IMR-90 (cell line): ENCODE results near the gene C1QTNF7. TPM values are rescaled to one million over a fixed set of nuclear protein-coding genes. Genes with fewer than 3 reads are reported as not detected.
A peak's percentile ranks its signal among the peaks of the same experiment; 100 is the strongest.

Source experiments
- ATAC-seq: fragments of 200-7000 bp; cut with Tn5 transposase; 2 replicates; pipeline ENCODE4 v1.9.1; 2020; ENCODE audit warnings: low read depth, mild to moderate bottlenecking, moderate library complexity
- BruUV-seq: library from RNA; stranded (reverse); fragments of 400-500 nt; replicated peaks from 2 replicates; lab custom pipeline; 2021; lab: Mats Ljungman, UMichigan
- CTCF ChIA-PET: fragments of 300-600 bp; formaldehyde crosslinking; extraction: SDS; loops from one replicate; lab custom pipeline; 2021; ENCODE audit warnings: antibody characterized with exemption; lab: Yijun Ruan, JAX
- POLR2A ChIA-PET: fragments of 300-600 bp; sonication (Branson Sonifier 250); formaldehyde crosslinking; loops from one replicate; lab custom pipeline; 2022; ENCODE audit warnings: antibody characterized with exemption; ENCODE audit not compliant: unreplicated experiment; lab: Charles Lee
- DNase-seq: peaks from one replicate; pipeline ENCODE4 v3.0.0; 2013
- H2AFZ ChIP-seq: replicated peaks from 2 replicates; pipeline ENCODE3; 2013; ENCODE audit warnings: low read length, mild to moderate bottlenecking; ENCODE audit not compliant: poor library complexity
- H2AK5ac ChIP-seq: 2 replicates; pipeline ENCODE4 v1.6.1; 2013; ENCODE audit warnings: low read depth, low read length, inconsistent platforms
- H2AK9ac ChIP-seq: replicated peaks from 2 replicates; pipeline ENCODE3; 2013; ENCODE audit warnings: mild to moderate bottlenecking, low read depth, low read length, moderate library complexity; ENCODE audit not compliant: poor library complexity
- H2BK120ac ChIP-seq: 2 replicates; pipeline ENCODE4 v1.6.1; 2013; ENCODE audit warnings: low read depth, low read length, inconsistent platforms
- H2BK15ac ChIP-seq: 3 replicates; pipeline ENCODE4 v1.6.1; 2013; ENCODE audit warnings: low read depth, low read length, inconsistent platforms
- H2BK20ac ChIP-seq: 2 replicates; pipeline ENCODE4 v1.6.1; 2013; ENCODE audit warnings: low read depth, mild to moderate bottlenecking, inconsistent platforms, low read length, moderate library complexity
- H2BK5ac ChIP-seq: 2 replicates; pipeline ENCODE4 v1.6.1; 2013; ENCODE audit warnings: mild to moderate bottlenecking, low read depth, low read length, inconsistent platforms; ENCODE audit not compliant: poor library complexity, severe bottlenecking
- H3K14ac ChIP-seq: replicated peaks from 2 replicates; pipeline ENCODE4 v1.6.1; 2013; ENCODE audit warnings: low read depth, low read length, inconsistent platforms
- H3K18ac ChIP-seq: 2 replicates; pipeline ENCODE4 v1.6.1; 2013; ENCODE audit warnings: low read depth, low read length, control low read depth
- H3K23ac ChIP-seq: 2 replicates; pipeline ENCODE4 v1.6.1; 2013; ENCODE audit warnings: low read depth, low read length, inconsistent platforms
- H3K27ac ChIP-seq: 2 replicates; pipeline ENCODE4 v1.5.1; 2013; ENCODE audit warnings: mild to moderate bottlenecking, control low read depth, low read length; ENCODE audit not compliant: insufficient read depth
- H3K27me3 ChIP-seq: 2 replicates; pipeline ENCODE4 v1.6.1; 2013; ENCODE audit warnings: low read length; ENCODE audit not compliant: control insufficient read depth, insufficient read depth
- H3K36me3 ChIP-seq: 2 replicates; pipeline ENCODE4 v1.6.1; 2013; ENCODE audit warnings: low read length, mixed read lengths; ENCODE audit not compliant: control insufficient read depth, insufficient read depth
- H3K4ac ChIP-seq: 2 replicates; pipeline ENCODE4 v1.6.1; 2013; ENCODE audit warnings: low read depth, low read length, inconsistent platforms
- H3K4me1 ChIP-seq: 2 replicates; pipeline ENCODE4 v1.6.1; 2013; ENCODE audit warnings: low read length, mixed read lengths; ENCODE audit not compliant: control insufficient read depth, insufficient read depth
- H3K4me2 ChIP-seq: 2 replicates; pipeline ENCODE4 v1.6.1; 2013; ENCODE audit warnings: low read depth, mild to moderate bottlenecking, control low read depth, low read length, moderate library complexity
- H3K4me3 ChIP-seq: 2 replicates; pipeline ENCODE4 v1.5.1; 2013; ENCODE audit warnings: low read depth, mild to moderate bottlenecking, control low read depth, low read length, moderate library complexity; ENCODE audit not compliant: insufficient read depth
- H3K56ac ChIP-seq: 2 replicates; pipeline ENCODE4 v1.6.1; 2013; ENCODE audit warnings: low read length, inconsistent platforms; ENCODE audit not compliant: insufficient read depth; ENCODE audit errors: extremely low read depth
- H3K79me1 ChIP-seq, 2 experiments: 2 replicates each; pipeline ENCODE4 v1.6.1; 2013; ENCODE audit warnings: low read length in 2 of 2, inconsistent platforms in 1 of 2, low read depth in 1 of 2
- H3K9ac ChIP-seq: 2 replicates; pipeline ENCODE4 v1.6.1; 2013; ENCODE audit warnings: low read depth, low read length, control low read depth
- H3K9me1 ChIP-seq: 2 replicates; pipeline ENCODE4 v1.6.1; 2013; ENCODE audit warnings: low read length, inconsistent platforms; ENCODE audit not compliant: insufficient read depth
- H3K9me3 ChIP-seq: 2 replicates; pipeline ENCODE4 v1.6.1; 2013; ENCODE audit warnings: low read length; ENCODE audit not compliant: control insufficient read depth, insufficient read depth
- H4K20me1 ChIP-seq: 2 replicates; pipeline ENCODE4 v1.6.1; 2013; ENCODE audit warnings: low read length, inconsistent platforms; ENCODE audit not compliant: insufficient read depth
- H4K5ac ChIP-seq: 2 replicates; pipeline ENCODE4 v1.6.1; 2013; ENCODE audit warnings: mild to moderate bottlenecking, low read depth, low read length, control low read depth
- H4K8ac ChIP-seq, 2 experiments: 2 replicates each; pipeline ENCODE4 v1.6.1; 2013; ENCODE audit warnings: low read depth in 2 of 2, low read length in 2 of 2, control low read depth in 1 of 2, inconsistent platforms in 1 of 2
- H4K91ac ChIP-seq: 2 replicates; pipeline ENCODE4 v1.6.1; 2013; ENCODE audit warnings: low read depth, low read length, inconsistent platforms; ENCODE audit not compliant: insufficient read depth
- BHLHE40 ChIP-seq: fragments of 150-350 bp; IDR thresholded peaks from 2 replicates; pipeline ENCODE4 v1.6.1; 2016; ENCODE audit warnings: mild to moderate bottlenecking, low read depth, low read length
- CEBPB ChIP-seq: IDR thresholded peaks from 2 replicates; pipeline ENCODE4 v1.6.1; 2012; ENCODE audit warnings: low read depth, low read length, improper control_type of control experiment
- CHD1 ChIP-seq: IDR thresholded peaks from 2 replicates; pipeline ENCODE4 v1.6.1; 2012; ENCODE audit warnings: low read depth, low read length, improper control_type of control experiment
- ELK1 ChIP-seq: fragments of 150-350 bp; IDR thresholded peaks from 2 replicates; pipeline ENCODE4 v1.6.1; 2016; ENCODE audit warnings: low read depth, mild to moderate bottlenecking, low read length, moderate library complexity, borderline replicate concordance
- FOS ChIP-seq: fragments of 150-350 bp; IDR thresholded peaks from 2 replicates; pipeline ENCODE4 v1.6.1; 2016; ENCODE audit warnings: low read depth, low read length
- MAFK ChIP-seq: IDR thresholded peaks from 2 replicates; pipeline ENCODE4 v1.6.1; 2012; ENCODE audit warnings: low read depth, low read length, improper control_type of control experiment
- MXI1 ChIP-seq: IDR thresholded peaks from 2 replicates; pipeline ENCODE4 v1.6.1; 2012; ENCODE audit warnings: low read depth, mild to moderate bottlenecking, low read length, moderate library complexity, borderline replicate concordance
- RAD21 ChIP-seq: IDR thresholded peaks from 2 replicates; pipeline ENCODE4 v1.6.1; 2012; ENCODE audit warnings: low read length, improper control_type of control experiment
- RFX5 ChIP-seq: IDR thresholded peaks from 2 replicates; pipeline ENCODE4 v1.8.0; 2012; ENCODE audit warnings: low read depth, mild to moderate bottlenecking, low read length, moderate library complexity
- SMC3 ChIP-seq: fragments of 150-350 bp; IDR thresholded peaks from 2 replicates; pipeline ENCODE4 v1.6.1; 2016; ENCODE audit warnings: low read depth, mild to moderate bottlenecking, antibody characterized with exemption, low read length, moderate library complexity
- WGBS, 2 experiments: methylation state at CpG; one replicate each; pipeline versions ENCODE4 v1.1.5 to v1.1.7; 2013; ENCODE audit warnings: missing lambda C conversion rate in 2 of 2; ENCODE audit not compliant: insufficient read length in 1 of 2; ENCODE audit errors: extremely low coverage in 2 of 2; 5-methylcytosine and 5-hydroxymethylcytosine counted together
- dilution Hi-C: fragments of 300-500 bp; cut with HindIII; formaldehyde crosslinking; loops from one replicate; pipeline ENCODE4 v1.14.3; 2018; ENCODE audit warnings: low sequenced_read_pairs; ENCODE audit not compliant: unreplicated experiment
- in situ Hi-C: fragments of 300-500 bp; cut with MboI; formaldehyde crosslinking; loops from 3 replicates; pipeline ENCODE4 v1.14.3; 2019; ENCODE audit warnings: low sequenced_read_pairs, inconsistent platforms, mixed read lengths
- intact Hi-C: fragments of 100-400 bp; cut with micrococcal nuclease; formaldehyde crosslinking; loops from 2 replicates; pipeline ENCODE4 v1.10.0; 2022
- polyA plus RNA-seq, 3 experiments: library from polyadenylated mRNA; depleted of rRNA; stranded (reverse); fragments of >200 nt; gene quantifications; 2 replicates each; pipeline ENCODE4 v1.2.3, GENCODE V29; 2012; ENCODE audit warnings: low replicate concordance in 1 of 3
- total RNA-seq: library from RNA; depleted of rRNA; stranded (reverse); fragments of >200 nt; gene quantifications from 2 replicates; pipeline ENCODE4 v1.2.3, GENCODE V29; 2012
- TF ChIP-seq, protein P1 (sequence below): fragments of 150-350 bp; IDR thresholded peaks from 2 replicates; pipeline ENCODE4 v1.6.1; 2017; ENCODE audit warnings: mild to moderate bottlenecking, antibody characterized with exemption, low read length, low read depth
- TF ChIP-seq, protein P2 (sequence below): conservative IDR thresholded peaks from 2 replicates; pipeline ENCODE4 v1.5.1; 2012; ENCODE audit warnings: mild to moderate bottlenecking, low read depth, low read length, improper control_type of control experiment

Gene C1QTNF7
- total and polyA plus RNA-seq, 2 of the 4 experiments (the other 2 are of a cell fraction) = 0.12 to 0.18 TPM

DNA sequence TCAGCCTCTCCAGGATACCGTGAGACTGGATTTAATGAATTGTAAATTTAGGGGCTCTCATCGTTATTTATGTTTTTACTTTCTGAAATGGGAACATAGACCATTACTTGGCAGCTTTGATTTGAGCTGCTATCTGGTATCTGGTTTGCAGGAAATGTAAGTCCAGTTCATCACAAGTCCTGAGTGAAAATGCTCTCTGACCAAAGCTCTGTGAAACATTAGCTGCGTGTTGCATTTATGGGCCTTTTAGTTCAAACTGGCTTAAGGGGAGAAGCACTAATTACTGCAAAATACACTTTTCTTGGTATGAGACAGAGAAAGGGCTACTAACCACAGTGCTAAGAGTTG lies 42.3 kb downstream of the C1QTNF7 start:
- Histone ChIP-seq H3K56ac (peak overlapping the region; percentile 45; the same call in 1 of the 2 replicates), H3K4me3 (peak overlapping the region; percentile 69), H2AK5ac (no peak overlapping the region), H3K27ac (peak overlapping the region; percentile 43; the same call in 1 of the 2 replicates), H2BK5ac (no peak overlapping the region), H2AFZ (peak overlapping the region; percentile 84), H3K9ac (peak overlapping the region; percentile 43), H3K23ac (peak overlapping the region; percentile 86), H3K4ac (peak overlapping the region; percentile 46; the same call in 1 of the 2 replicates), H3K14ac (peak overlapping the region; percentile 75), H3K27me3 (no peaks in the 10 kb centered on the region), H4K8ac (peak overlapping the region; percentile 14 to 65; a peak in 2 of 4 replicates), H2AK9ac (no peak overlapping the region), H3K4me1 (peaks cover 3% of the 10 kb centered on the region), H2BK20ac (no peak overlapping the region), H3K18ac (peak overlapping the region; percentile 96), H3K9me3 (no peaks in the 10 kb centered on the region), H3K4me2 (peak overlapping the region; percentile 80), H2BK120ac (peak overlapping the region; percentile 42), H2BK15ac (no peak overlapping the region), H4K91ac (peak overlapping the region; percentile 26; the same call in 1 of the 2 replicates), H3K36me3 (no peaks in the 10 kb centered on the region), H3K79me1 (no peaks in the 10 kb centered on the region), H4K20me1 (no peaks in the 10 kb centered on the region), H4K5ac (peak overlapping the region; percentile 92), H3K9me1 (no peaks in the 10 kb centered on the region)
- intact Hi-C loops = loop anchor here (10.0 kb wide), 1 partner anchor 755 kb away; the partner anchor contains the start of gene TAPT1
- peak; percentile 15 for DNase-seq
- BruUV-seq = no TSS peak
- POLR2A ChIA-PET = interaction anchor here (0.5 to 0.7 kb wide), 8 partner anchors 9 to 635 kb away, joined by 3 to 8 read pairs (median 4); no protein-coding TSS in a partner anchor
- in situ Hi-C loops = loop anchor here (10.0 to 25.0 kb wide), 6 partner anchors 335 to 1833 kb away; partner anchors contain the start of gene BOD1L1
- dilution Hi-C loops = no loop called here
- ATAC-seq = peak; percentile 47
- no CpG with 5 or more reads among the region's 3 CpGs for WGBS, 2 experiments
- no peak for TF ChIP-seq MXI1
- no peak for TF ChIP-seq RFX5
- TF ChIP-seq BHLHE40 = no peak
- TF ChIP-seq MAFK = no peak
- no peak for TF ChIP-seq FOS
- TF ChIP-seq, protein P1, sequence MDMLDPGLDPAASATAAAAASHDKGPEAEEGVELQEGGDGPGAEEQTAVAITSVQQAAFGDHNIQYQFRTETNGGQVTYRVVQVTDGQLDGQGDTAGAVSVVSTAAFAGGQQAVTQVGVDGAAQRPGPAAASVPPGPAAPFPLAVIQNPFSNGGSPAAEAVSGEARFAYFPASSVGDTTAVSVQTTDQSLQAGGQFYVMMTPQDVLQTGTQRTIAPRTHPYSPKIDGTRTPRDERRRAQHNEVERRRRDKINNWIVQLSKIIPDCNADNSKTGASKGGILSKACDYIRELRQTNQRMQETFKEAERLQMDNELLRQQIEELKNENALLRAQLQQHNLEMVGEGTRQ = no peak
- TF ChIP-seq, protein P2, sequence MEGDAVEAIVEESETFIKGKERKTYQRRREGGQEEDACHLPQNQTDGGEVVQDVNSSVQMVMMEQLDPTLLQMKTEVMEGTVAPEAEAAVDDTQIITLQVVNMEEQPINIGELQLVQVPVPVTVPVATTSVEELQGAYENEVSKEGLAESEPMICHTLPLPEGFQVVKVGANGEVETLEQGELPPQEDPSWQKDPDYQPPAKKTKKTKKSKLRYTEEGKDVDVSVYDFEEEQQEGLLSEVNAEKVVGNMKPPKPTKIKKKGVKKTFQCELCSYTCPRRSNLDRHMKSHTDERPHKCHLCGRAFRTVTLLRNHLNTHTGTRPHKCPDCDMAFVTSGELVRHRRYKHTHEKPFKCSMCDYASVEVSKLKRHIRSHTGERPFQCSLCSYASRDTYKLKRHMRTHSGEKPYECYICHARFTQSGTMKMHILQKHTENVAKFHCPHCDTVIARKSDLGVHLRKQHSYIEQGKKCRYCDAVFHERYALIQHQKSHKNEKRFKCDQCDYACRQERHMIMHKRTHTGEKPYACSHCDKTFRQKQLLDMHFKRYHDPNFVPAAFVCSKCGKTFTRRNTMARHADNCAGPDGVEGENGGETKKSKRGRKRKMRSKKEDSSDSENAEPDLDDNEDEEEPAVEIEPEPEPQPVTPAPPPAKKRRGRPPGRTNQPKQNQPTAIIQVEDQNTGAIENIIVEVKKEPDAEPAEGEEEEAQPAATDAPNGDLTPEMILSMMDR = no peak
- no peak for TF ChIP-seq CHD1
- no peak for TF ChIP-seq CEBPB
- TF ChIP-seq ELK1 = no peak
- no peak for TF ChIP-seq RAD21
- no peak for TF ChIP-seq SMC3
- CTCF ChIA-PET = interaction anchor here (0.6 to 2.3 kb wide), 8 partner anchors 10 to 756 kb away, joined by 3 to 13 read pairs (median 3); no protein-coding TSS in a partner anchor
